C4-2B (cell line): ENCODE data around the gene KCNIP1.

ENCODE experiments used
- ZFX ChIP-seq: fragments of 450-650 bp; IDR thresholded peaks from 2 replicates; pipeline ENCODE4 v1.6.1; 2017
- TF ChIP-seq, protein P1 (sequence below): fragments of 450-650 bp; conservative IDR thresholded peaks from 2 replicates; pipeline ENCODE4 v1.5.1; 2017; ENCODE audit warnings: mild to moderate bottlenecking

DNA sequence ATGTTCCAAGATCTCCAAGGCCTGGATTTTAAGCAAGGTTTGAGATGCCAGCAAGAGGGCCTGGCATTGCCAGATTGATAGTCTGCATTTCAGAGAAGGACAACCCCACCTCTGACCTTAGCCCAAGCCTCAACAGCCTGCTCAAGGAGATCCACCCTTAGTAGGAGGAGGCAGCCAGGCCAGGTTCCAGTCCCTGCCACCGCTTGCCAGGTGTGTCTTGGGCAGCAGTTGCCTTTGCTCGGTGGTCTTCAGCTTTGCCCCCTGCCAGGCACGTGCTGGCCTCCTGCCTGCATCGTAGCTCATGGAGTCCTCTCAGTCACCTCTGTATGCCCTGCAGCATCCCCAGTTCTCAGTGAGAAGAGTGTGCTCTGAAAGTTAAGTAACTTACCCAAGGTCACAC, 134.2 kb downstream of the KCNIP1 start:
- TF ChIP-seq, protein P1, sequence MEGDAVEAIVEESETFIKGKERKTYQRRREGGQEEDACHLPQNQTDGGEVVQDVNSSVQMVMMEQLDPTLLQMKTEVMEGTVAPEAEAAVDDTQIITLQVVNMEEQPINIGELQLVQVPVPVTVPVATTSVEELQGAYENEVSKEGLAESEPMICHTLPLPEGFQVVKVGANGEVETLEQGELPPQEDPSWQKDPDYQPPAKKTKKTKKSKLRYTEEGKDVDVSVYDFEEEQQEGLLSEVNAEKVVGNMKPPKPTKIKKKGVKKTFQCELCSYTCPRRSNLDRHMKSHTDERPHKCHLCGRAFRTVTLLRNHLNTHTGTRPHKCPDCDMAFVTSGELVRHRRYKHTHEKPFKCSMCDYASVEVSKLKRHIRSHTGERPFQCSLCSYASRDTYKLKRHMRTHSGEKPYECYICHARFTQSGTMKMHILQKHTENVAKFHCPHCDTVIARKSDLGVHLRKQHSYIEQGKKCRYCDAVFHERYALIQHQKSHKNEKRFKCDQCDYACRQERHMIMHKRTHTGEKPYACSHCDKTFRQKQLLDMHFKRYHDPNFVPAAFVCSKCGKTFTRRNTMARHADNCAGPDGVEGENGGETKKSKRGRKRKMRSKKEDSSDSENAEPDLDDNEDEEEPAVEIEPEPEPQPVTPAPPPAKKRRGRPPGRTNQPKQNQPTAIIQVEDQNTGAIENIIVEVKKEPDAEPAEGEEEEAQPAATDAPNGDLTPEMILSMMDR, result no peak
- no peak for TF ChIP-seq ZFX
